Embryonic facial prominence (tissue), 1 donor: ENCODE results near the gene ZFPM1.

Source experiments
- DNase-seq: peaks from one replicate; pipeline ENCODE4 v3.0.0-alpha.2; 2016; ENCODE audit errors: extremely low spot score

ZFPM1 gene

GRCh38 chr16:88433632-88434352 is 19.3 kb upstream of the ZFPM1 start:
- DNase-seq = no peak

- no peak for DNase-seq
These were observed 18.8 kb upstream of the ZFPM1 start for GRCh38 chr16:88434353-88434690.

GRCh38 chr16:88434746-88435145 is 18.3 kb upstream of the ZFPM1 start:
- no peak for DNase-seq

- DNase-seq = no peak
These were observed 17.4 kb upstream of the ZFPM1 start for GRCh38 chr16:88435437-88436355.

- no peak for DNase-seq
These were observed 16.3 kb upstream of the ZFPM1 start for GRCh38 chr16:88436796-88437195.

GRCh38 chr16:88437367-88437964 is 15.6 kb upstream of the ZFPM1 start:
- DNase-seq = no peak

- no peak for DNase-seq
These were observed 14.8 kb upstream of the ZFPM1 start for GRCh38 chr16:88438084-88438870.

- DNase-seq = no peak
These were observed 14.1 kb upstream of the ZFPM1 start for GRCh38 chr16:88439016-88439415.

GRCh38 chr16:88439706-88440105 is 13.4 kb upstream of the ZFPM1 start:
- DNase-seq = no peak

- DNase-seq = no peak
These were observed 13.0 kb upstream of the ZFPM1 start for GRCh38 chr16:88440111-88440510.

- no peak for DNase-seq
These were observed 12.2 kb upstream of the ZFPM1 start for GRCh38 chr16:88440686-88441405.

- DNase-seq = no peak
These were observed 11.6 kb upstream of the ZFPM1 start for GRCh38 chr16:88441460-88441859.

GRCh38 chr16:88442383-88442726 is 10.7 kb upstream of the ZFPM1 start:
- DNase-seq = no peak

- DNase-seq = no peak
These were observed 10.1 kb upstream of the ZFPM1 start for GRCh38 chr16:88442727-88443576.

- DNase-seq = no peak
These were observed 8.1 kb upstream of the ZFPM1 start for GRCh38 chr16:88444826-88445582.

GRCh38 chr16:88445583-88445960 is 7.5 kb upstream of the ZFPM1 start:
- DNase-seq = no peak

- DNase-seq = no peak
These were observed 7.0 kb upstream of the ZFPM1 start for GRCh38 chr16:88446061-88446460.

GRCh38 chr16:88446736-88447135 is 6.3 kb upstream of the ZFPM1 start:
- DNase-seq = no peak

GRCh38 chr16:88447881-88448280 is 5.2 kb upstream of the ZFPM1 start:
- DNase-seq = no peak
